GM13977 (cell line): Measurements from ENCODE around the gene FBXL17.
A peak's percentile ranks its signal among the peaks of the same experiment; 100 is the strongest.

Experiments
- DNase-seq: peaks from one replicate; pipeline ENCODE4 v3.0.0; 2012; ENCODE audit warnings: low spot score
- in situ Hi-C: fragments of 300-500 bp; cut with MboI; formaldehyde crosslinking; loops from one replicate; pipeline ENCODE4 v1.12.0; 2022; ENCODE audit warnings: low sequenced_read_pairs, low pct_unique_long_range_greater_than_20kb, mixed read lengths, inconsistent platforms; ENCODE audit not compliant: unreplicated experiment
- TF ChIP-seq, protein P1 (sequence below): IDR thresholded peaks from 2 replicates; pipeline ENCODE4 v1.5.1; 2012; ENCODE audit warnings: mild to moderate bottlenecking, control low read depth; ENCODE audit not compliant: insufficient read depth; ENCODE audit errors: extremely low read depth, missing control alignments

Gene FBXL17

DNA sequence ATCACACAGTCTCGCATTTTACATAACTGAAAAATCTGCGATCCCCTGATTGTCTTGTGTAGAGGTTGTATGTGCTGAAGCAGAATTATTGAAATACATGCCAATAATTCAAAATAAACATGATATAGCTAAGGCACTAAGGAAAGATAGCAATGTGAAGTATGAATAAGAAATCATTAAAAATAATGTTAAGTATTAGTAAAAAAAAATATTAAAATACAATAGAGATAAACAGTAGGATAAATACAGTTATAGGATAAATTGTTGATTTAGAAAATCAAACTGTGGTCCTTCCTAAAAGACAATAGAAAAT is 121.1 kb downstream of the FBXL17 start:
- TF ChIP-seq, protein P1, sequence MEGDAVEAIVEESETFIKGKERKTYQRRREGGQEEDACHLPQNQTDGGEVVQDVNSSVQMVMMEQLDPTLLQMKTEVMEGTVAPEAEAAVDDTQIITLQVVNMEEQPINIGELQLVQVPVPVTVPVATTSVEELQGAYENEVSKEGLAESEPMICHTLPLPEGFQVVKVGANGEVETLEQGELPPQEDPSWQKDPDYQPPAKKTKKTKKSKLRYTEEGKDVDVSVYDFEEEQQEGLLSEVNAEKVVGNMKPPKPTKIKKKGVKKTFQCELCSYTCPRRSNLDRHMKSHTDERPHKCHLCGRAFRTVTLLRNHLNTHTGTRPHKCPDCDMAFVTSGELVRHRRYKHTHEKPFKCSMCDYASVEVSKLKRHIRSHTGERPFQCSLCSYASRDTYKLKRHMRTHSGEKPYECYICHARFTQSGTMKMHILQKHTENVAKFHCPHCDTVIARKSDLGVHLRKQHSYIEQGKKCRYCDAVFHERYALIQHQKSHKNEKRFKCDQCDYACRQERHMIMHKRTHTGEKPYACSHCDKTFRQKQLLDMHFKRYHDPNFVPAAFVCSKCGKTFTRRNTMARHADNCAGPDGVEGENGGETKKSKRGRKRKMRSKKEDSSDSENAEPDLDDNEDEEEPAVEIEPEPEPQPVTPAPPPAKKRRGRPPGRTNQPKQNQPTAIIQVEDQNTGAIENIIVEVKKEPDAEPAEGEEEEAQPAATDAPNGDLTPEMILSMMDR, result no peak
- in situ Hi-C loops, result no loop called here
- no peak for DNase-seq

DNA sequence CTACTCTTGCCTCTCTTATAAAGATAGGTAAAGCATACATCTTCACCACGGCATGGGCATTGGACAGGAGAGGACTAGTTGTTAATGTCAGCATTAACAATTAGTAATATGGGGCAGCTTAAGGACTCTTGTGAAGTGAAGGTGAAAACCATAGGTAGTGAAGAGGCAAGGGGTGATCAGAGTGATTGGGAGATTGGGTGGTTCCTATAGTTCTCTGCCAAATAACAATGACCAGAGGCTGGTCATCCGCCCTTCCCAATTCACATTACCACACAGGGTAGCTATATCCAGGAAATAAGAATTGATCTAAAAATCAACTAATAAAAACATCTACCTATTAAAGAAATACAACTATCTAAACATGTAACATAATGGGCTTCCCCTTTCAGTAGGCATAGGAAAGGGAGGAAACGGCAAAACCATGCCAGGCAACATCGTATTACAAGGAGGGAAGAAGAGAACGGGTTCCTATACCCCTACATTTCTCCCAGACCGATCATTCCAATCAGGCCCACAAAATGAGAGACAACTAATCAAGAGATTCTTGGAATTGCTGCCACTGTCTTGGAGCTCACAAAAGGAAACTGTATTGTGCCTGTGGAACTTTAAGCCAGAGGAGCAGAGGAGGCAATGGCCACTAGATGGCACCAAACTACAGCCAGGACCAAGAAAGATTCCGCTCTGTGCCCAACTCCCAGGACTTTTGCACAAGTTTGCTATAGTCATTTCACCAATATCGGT is 121.6 kb downstream of the FBXL17 start:
- TF ChIP-seq, protein P1, result peak; percentile 88
- peak; percentile 52 for DNase-seq
- in situ Hi-C loops, result no loop called here

DNA sequence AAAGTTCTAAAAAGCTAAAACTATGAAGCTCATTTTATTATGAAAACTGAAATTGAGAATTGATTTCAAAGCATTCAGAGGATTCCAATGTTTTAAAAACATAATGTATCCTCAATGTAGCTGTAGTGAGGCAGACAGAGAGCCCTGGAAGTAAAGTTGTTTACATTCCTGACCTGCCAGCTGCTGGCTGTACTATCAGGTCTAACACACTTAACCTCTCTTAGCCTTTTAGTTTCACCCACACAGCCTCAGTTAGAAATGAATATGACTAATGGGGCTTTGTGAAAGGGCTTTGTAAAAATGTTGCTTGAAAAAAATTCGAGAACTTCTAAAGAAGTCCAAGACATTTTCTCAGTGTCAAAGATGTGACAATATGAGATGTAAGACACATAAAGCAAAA is 122.6 kb downstream of the FBXL17 start:
- DNase-seq, result no peak
- TF ChIP-seq, protein P1, result no peak
- in situ Hi-C loops, result no loop called here

DNA sequence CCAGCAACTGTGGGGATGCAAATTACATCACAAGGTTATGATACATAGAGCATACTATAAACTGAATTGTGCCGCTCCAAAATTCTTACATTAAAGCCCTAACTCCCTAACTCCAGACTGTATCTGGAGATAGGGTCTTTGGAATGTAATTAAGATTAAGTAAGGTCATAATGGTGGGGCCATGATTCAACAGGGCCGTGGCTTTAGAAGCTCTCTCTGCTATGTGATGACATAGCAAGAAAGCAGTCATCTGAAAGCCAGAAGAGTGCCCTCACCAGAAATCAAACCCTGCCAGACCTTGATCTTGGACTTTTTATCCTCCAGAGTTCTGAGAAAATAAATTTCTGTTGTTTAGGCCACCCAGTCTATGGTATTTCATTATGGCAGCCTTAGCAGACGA is 123.9 kb downstream of the FBXL17 start:
- in situ Hi-C loops, result no loop called here
- no peak for DNase-seq
- TF ChIP-seq, protein P1, result no peak

DNA sequence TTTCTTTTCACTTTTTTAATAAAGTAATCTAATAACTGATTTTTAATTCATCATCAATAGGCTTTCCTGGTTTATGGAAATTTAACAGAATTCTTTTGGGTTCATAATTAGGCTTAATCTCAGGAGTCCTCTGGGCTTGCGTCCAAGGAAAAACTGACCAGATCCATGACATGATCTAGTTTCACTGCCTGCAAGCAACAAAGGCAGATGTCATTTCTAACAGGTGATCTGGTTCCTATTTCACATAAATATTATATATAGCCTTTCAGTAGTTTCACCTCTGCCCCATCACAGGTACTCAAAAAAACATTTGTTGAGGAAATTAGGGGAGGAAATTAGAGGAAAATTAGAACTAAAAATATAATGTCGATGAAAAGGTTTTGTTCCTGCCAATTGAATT is 126.4 kb downstream of the FBXL17 start:
- no peak for DNase-seq
- TF ChIP-seq, protein P1, result no peak
- in situ Hi-C loops, result no loop called here

DNA sequence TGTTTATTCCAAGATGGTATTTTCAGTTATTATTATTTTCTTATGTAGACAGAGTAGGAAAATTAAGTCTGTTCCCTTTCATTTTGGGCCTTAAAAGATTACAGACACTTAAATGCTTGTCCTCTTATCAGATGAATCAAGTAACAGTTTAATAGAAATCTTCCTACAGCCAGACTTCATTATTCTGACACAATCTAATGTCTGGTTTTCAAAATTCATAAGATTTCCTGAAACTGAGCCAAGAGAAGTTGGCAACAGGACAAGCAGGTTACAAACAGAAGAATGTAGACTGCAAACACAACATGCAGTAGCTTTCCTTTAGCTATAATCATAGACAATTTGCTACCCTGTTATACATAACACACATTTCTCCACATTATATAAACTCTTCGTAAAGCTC is 130.5 kb downstream of the FBXL17 start:
- no peak for DNase-seq
- in situ Hi-C loops, result no loop called here
- TF ChIP-seq, protein P1, result no peak
